HepG2 (cell line): ENCODE measurements around the gene GUCY1B1. TPM values are rescaled to one million over a fixed set of nuclear protein-coding genes. Genes with fewer than 3 reads are reported as not detected.

Experiments
- CC2D1A ChIP-seq: sonication (generic); formaldehyde crosslinking; IDR thresholded peaks from 2 replicates; pipeline ENCODE4 v1.8.1; 2023; ENCODE audit warnings: mild to moderate bottlenecking, missing genetic modification reagents
- CEBPZ ChIP-seq: IDR thresholded peaks from 2 replicates; pipeline ENCODE4 v1.6.1; 2012; ENCODE audit warnings: low read length, improper control_type of control experiment
- HNF4G ChIP-seq, 2 experiments: sonication (generic) in 1 of 2; formaldehyde crosslinking in 1 of 2; IDR thresholded peaks; 2 replicates each; pipeline versions ENCODE4 v1.4.0 to v1.6.1; 2011 to 2020; ENCODE audit warnings: borderline replicate concordance in 2 of 2, low read depth in 2 of 2, mild to moderate bottlenecking in 2 of 2, low read length in 1 of 2, missing genetic modification reagents in 1 of 2, moderate library complexity in 1 of 2
- MTA3 ChIP-seq: sonication (generic); formaldehyde crosslinking; IDR thresholded peaks from 2 replicates; pipeline ENCODE4 v1.4.0; 2020; ENCODE audit warnings: missing genetic modification reagents
- PRDM4 ChIP-seq: sonication (generic); formaldehyde crosslinking; IDR thresholded peaks from 2 replicates; pipeline ENCODE4 v1.9.0; 2021; ENCODE audit warnings: missing genetic modification reagents, borderline replicate concordance
- RXRB ChIP-seq: IDR thresholded peaks from 2 replicates; pipeline ENCODE4 v1.6.1; 2016; ENCODE audit warnings: borderline replicate concordance, missing genetic modification reagents, missing compliant biosample characterization
- SMC3 ChIP-seq: IDR thresholded peaks from 2 replicates; pipeline ENCODE4 v1.6.1; 2011; ENCODE audit warnings: low read length, improper control_type of control experiment
- WIZ ChIP-seq: sonication (generic); formaldehyde crosslinking; IDR thresholded peaks from 2 replicates; pipeline ENCODE4 v1.5.1; 2020; ENCODE audit warnings: mild to moderate bottlenecking, missing genetic modification reagents
- ZFP36 ChIP-seq: fragments of 150-350 bp; IDR thresholded peaks from 2 replicates; pipeline ENCODE4 v1.6.1; 2018; ENCODE audit warnings: borderline replicate concordance, low read length, low read depth; ENCODE audit not compliant: partially characterized antibody
- ZNF12 ChIP-seq: sonication (generic); formaldehyde crosslinking; IDR thresholded peaks from 2 replicates; pipeline ENCODE4 v1.5.0; 2020; ENCODE audit warnings: missing genetic modification reagents
- ZNF362 ChIP-seq: sonication (generic); formaldehyde crosslinking; IDR thresholded peaks from 2 replicates; pipeline ENCODE4 v1.4.0; 2020; ENCODE audit warnings: missing genetic modification reagents, mild to moderate bottlenecking, borderline replicate concordance
- ZNF607 ChIP-seq: sonication (generic); formaldehyde crosslinking; IDR thresholded peaks from 2 replicates; pipeline ENCODE4 v1.5.1; 2020; ENCODE audit warnings: missing genetic modification reagents, mild to moderate bottlenecking, borderline replicate concordance
- polyA plus RNA-seq, 8 experiments: library from polyadenylated mRNA; depleted of rRNA in 3 of 8; stranded (reverse) in 7 of 8; unstranded in 1 of 8; fragments of >200 nt; fragmentation: Illumina TruSeq in 4 of 8; extraction: Trizol in 4 of 8; gene quantifications; 2 replicates each; pipeline versions ENCODE4 v1.2.1 to v1.2.3, GENCODE V29; 2011 to 2016; ENCODE audit warnings: low read depth in 4 of 8, missing spikeins in 1 of 8, mixed read lengths in 1 of 8; ENCODE audit not compliant: insufficient read depth in 1 of 8
- total RNA-seq, 5 experiments: library from RNA; depleted of rRNA; stranded (reverse); fragments of >200 nt; fragmentation: Illumina TruSeq; extraction: Trizol; gene quantifications; 2 replicates each; pipeline ENCODE4 v1.2.3, GENCODE V29; 2016; ENCODE audit warnings: low read depth in 1 of 5

GUCY1B1 gene
- total and polyA plus RNA-seq, 2 of the 13 experiments (the other 11 are each of a cell fraction or from before 2014, with no cell fraction given), result not detected

- TF ChIP-seq PRDM4 (CRISPR knock-in tag), result no peak
- no peak for TF ChIP-seq ZNF607 (CRISPR knock-in tag)
- no peak for TF ChIP-seq CC2D1A (CRISPR knock-in tag)
- no peak for TF ChIP-seq ZNF362
- TF ChIP-seq HNF4G (IDR thresholded peaks at IDR 0.05; ENCODE audit: borderline replicate concordance, low read depth, low read length), result no peak
- no peak for TF ChIP-seq HNF4G (CRISPR knock-in tag; IDR thresholded peaks at IDR 0.05; ENCODE audit: borderline replicate concordance, low read depth)
- TF ChIP-seq WIZ (CRISPR knock-in tag), result no peak
- no peak for TF ChIP-seq ZFP36
- no peak for TF ChIP-seq SMC3
- no peak for TF ChIP-seq RXRB (CRISPR knock-in tag)
- TF ChIP-seq CEBPZ, result no peak
- no peak for TF ChIP-seq MTA3 (CRISPR knock-in tag)
- TF ChIP-seq ZNF12 (CRISPR knock-in tag), result no peak
Observed at GRCh38 chr4:155780775-155781174, 22.0 kb downstream of the GUCY1B1 start (continued).
